Measurements from ENCODE around the gene TEX261.

TEX261 gene

GRCh38 chr2:70937866-70938585 is 56.6 kb downstream of the TEX261 start:
- in situ Hi-C loops (cut with MboI; ENCODE audit: low sequenced_read_pairs): no loop called here

GRCh38 chr2:70936979-70937811 is 57.5 kb downstream of the TEX261 start:
- in situ Hi-C loops (cut with MboI; ENCODE audit: low sequenced_read_pairs): no loop called here

GRCh38 chr2:70936165-70936978 is 58.3 kb downstream of the TEX261 start:
- in situ Hi-C loops (cut with MboI; ENCODE audit: low sequenced_read_pairs): no loop called here
